TTC549 (cell line): ENCODE measurements around the gene LYPLA2.

Source experiments
- FAIRE-seq: peaks from 2 replicates; lab custom pipeline; 2012; peaks lifted over from hg19 to GRCh38; lab: Jason Lieb, UNC

LYPLA2 gene

DNA sequence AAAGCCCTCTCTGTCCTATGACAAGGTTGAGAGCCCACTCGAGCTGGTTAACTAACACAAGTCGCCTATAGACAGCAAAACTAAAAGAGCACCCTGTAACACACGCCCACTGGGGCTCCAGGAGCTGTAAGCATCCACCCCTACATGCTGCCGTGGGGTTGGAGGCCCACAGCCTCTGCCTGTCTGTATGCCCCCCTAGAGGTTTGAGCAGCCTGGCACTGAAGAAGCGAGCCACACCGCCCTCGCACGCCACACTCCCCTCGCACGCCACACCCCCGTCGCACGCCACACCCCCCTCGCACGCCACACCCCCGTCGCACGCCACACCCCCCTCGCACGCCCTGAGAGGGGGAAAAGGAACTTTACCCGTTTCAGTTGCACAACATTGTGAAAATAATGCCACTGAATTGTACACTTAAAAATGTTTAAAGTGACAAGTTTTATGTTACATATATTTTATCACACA lies 47.5 kb downstream of the LYPLA2 start:
- FAIRE-seq: no peak

DNA sequence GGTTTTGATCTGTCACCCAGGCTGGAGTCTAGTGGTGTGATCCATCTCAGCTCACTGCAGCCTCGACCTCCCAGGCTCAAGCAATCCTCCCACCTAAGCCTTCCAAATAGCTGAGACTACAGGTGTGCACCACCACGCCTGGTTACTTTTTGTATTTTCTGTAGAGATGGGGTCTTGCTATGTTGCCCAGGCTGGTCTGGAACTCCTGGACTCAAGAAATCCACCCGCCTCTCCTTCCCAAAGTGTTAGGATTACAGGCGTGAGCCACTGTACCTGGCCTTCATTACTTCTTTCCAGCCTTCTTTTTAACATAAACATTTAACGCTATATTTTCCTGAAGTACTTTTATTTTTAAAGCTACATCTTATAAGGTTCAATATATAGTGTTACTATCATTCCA lies 52.7 kb downstream of the LYPLA2 start:
- no peak for FAIRE-seq
